Activated gamma-delta T cell treated with anti-CD3 and anti-CD28 coated beads, Interleukin-2, amount 50 U/mL, for 16 hours (primary cell): Measurements from ENCODE around the gene NCOA1.

Experiments used
- DNase-seq: peaks from one replicate; pipeline ENCODE4 v3.0.0-alpha.2; 2020; ENCODE audit warnings: low read depth

NCOA1 gene

DNA sequence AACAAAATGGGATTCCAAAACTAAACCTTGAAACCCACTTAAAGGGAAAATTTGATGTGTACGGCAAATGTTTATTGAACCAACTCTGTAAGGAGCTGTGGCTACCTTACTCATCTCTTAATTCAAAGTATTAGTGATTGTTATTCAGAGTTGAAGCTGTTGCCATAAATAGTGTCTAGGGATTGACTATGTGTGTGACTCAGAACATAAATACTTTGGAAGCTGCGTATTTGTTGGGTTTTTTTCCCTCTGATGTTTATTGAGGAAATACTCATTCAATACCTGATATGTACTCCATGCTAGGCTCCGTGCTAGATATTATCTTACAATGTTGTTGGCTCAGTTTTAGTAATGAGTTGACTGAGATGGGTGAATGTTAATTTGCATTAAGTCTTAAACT, 211.7 kb downstream of the NCOA1 start:
- DNase-seq = no peak

DNA sequence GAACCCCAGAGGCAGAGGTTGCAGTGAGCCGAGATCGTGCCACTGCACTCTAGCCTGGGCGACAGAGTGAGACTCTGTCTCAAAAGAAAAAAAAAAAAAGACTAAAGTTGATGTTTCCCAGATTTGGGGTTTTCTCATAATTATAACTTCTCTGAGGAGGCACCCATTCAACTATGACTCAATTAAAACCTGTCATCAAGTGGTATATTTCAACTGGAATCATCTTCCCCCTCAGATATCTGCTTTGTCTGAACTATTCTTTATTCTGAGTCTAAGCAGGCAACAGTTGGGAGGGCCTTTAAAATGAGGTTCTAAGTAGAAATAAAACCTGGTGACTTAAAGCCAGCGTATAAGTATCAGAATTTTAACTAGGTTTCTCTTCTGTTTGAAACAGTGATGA, 213.6 kb downstream of the NCOA1 start:
- DNase-seq = no peak

DNA sequence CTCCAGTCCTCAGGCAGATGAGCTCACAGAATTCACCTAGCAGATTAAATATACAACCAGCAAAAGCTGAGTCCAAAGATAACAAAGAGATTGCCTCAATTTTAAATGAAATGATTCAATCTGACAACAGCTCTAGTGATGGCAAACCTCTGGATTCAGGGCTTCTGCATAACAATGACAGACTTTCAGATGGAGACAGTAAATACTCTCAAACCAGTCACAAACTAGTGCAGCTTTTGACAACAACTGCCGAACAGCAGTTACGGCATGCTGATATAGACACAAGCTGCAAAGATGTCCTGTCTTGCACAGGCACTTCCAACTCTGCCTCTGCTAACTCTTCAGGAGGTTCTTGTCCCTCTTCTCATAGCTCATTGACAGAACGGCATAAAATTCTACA, 216.1 kb downstream of the NCOA1 start:
- DNase-seq = no peak

DNA sequence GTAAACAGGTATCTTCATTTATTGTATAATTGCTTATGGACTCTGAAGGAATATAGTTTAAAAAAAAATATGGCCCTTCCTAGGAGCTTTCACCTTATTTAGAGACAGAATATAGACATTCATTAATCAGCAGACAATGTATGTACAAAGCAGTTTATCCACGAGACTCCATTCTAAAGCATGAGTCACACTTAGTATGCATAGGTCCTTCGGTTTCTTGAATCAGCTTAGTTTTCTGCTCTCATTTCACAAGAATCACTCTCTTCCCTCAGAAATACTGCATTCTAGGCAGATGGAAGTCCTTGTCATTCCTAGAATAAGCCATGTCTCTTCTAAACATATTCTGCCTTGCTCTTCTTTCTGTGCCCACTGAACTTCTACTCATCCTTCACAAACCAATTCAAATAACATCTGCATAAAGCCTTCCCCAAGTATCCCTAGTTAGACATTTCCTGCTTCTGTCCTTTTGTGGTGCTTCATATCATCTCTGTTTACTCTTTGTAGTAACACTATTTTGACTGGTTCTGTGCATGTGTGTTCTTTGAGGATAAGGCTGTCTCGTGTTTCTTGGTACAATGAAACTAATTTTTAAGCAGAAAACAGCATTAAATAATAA, 217.6 kb downstream of the NCOA1 start:
- DNase-seq = no peak

DNA sequence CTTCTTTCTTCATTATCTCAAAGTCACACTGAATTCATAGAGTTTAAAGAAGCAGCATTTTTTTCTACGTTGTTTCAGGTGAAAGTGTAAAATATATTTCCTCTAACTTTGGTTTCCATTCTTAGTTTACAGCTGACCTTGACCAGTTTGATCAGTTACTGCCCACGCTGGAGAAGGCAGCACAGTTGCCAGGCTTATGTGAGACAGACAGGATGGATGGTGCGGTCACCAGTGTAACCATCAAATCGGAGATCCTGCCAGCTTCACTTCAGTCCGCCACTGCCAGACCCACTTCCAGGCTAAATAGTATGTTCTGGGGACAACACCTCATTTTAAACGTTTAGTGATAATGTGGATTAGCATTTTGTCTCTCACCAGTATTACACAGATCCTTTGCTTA, 219.8 kb downstream of the NCOA1 start:
- no peak for DNase-seq

DNA sequence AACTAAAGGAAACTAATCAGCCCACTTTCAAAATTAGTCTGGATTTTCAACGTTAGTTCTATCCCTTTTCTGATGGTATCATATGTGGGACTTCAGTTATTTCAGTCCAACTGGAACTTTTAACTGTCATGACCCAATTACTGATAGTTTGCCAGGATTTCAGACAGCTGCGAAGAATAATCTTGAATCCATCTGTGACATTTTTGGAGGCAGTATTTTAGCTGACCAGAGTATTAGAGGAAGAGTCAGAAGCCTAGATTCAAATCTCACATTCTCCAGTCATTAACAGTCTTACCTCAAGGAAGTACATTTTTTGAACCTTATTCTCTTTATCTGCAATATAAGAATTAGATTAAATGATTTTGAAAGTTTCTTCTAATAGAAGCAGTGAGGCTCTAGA, 220.8 kb downstream of the NCOA1 start:
- no peak for DNase-seq

DNA sequence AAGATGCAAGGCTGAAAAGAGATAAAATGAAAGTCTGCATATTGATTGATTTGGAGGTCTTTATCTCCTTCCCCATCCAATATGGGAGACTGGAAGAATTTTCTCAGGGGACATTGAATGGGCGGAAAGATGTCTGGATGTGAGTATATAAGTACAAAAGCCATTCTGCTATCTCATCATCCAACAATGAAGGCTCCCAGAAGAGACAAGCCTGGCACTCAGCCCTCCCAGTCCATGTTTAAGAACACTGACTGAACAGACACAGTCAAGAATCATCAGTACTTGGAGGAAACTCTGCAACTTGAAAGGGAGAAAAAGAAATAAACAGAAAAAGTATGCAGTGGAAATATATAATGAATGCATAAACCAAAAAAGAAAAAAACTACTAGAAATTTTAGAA, 221.2 kb downstream of the NCOA1 start:
- no peak for DNase-seq

DNA sequence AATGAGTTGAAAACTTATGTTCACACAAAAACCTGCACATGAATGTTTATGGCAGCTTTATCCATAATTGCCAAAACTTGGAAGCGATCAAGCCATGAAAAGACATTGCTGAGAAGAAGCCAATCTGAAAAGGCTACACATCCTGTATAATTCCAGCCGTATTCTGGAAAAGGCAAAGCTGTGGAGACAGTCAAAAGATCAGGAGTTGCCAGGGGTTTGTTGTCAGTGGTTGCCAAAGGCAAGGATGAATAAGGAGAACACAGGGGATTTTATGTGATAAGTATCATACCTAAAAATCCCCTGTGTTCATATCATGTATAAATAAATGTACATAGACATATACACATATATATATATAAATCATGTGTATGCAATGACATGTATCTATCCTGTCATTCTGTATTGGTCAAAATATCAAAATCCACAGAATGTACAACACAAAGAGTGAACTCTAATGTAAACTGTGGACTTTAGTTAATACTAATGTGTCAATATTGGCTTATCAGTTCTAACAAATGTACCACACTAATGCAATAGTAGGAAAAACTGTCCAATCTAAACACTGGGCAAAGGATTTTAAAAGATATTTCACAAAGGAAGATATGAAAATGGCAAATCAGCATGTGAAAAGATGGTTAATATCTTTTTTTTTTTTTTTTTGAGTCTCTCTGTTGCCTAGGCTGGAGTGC, 226.4 kb downstream of the NCOA1 start:
- DNase-seq = no peak

DNA sequence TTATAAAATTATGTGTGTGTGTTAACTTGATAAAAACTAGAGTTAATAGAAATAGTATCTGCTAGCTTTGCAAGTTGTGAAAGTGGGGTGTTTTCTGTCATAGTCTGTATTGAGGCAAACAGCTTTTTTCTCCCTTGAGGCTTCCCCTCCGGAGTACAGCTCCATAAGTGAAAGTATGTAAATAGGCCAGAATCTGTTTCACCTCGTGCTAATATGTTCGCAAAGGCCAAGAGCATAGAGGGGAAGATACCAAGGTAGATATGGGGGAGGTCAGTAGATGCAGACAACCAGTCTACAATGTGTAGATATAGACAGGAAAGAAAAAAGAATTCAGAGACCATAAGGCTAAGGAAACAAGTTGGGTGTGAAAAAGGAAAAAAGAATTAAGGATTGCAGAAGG, 229.3 kb downstream of the NCOA1 start:
- no peak for DNase-seq

DNA sequence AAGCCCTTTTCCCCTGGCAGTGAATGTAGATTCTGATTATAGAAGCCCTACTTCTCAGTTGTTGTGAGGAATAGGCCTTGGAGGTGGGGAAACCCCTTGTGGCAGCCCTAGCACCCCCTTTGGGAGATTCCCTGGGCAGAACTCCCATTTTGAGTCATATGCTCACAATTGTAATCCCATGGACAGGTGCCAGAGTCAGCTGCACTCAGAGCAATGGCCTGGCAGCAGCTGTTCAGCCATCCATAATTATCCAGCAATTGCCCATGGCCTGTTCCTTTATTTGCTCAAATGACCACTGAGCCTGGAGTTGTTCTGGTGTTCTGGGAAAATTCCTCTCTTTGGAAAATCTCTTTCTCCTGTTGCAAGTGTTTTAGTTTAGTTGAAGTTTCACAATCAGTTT, 230.4 kb downstream of the NCOA1 start:
- no peak for DNase-seq

DNA sequence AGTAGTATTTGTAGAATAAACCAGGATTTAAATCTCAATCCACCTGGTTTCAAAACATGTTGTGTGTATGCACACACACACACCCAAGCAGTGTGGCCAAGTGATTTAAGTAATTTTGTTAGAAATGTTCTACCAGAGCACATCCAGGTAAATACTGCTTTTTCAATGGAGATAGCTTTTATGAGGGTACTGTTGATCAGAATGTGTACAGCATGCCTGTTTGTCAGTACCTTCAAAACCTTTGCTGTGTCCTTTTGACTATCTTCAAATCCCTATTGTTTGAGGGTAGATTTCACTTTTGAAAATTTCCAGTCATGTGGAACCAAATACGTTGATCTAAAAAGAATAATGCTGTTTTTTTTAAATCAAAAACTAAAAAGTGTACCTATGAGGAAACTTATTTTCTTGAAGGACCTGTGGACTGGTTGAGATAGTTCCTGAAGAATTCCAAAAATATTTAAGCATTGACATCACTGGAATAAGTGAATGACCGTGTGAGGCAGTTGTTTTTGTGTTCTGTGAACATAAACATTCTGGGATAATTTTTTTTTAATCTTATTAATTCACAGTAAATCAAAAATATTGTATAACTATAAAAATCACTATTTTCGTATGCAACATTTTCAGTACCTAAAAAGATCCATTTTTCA, 231.2 kb downstream of the NCOA1 start:
- no peak for DNase-seq

DNA sequence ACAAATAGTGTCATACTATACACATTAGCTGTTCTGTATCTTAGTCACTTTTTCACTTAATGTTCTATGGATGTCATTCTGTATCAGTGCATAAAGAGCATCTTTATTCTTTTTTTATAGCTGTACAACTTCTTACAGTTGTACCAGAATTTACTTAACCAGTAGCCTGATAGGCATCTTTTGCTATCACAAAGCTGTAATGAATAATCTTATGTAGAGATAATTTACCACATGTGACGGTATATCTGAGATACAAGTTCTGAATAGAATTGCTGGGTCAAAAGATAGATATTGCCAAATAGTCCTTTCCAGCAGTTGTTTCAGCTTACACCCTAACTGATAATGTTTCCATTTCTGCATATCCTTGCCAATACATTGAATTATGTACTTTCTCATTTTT, 232.1 kb downstream of the NCOA1 start:
- no peak for DNase-seq

DNA sequence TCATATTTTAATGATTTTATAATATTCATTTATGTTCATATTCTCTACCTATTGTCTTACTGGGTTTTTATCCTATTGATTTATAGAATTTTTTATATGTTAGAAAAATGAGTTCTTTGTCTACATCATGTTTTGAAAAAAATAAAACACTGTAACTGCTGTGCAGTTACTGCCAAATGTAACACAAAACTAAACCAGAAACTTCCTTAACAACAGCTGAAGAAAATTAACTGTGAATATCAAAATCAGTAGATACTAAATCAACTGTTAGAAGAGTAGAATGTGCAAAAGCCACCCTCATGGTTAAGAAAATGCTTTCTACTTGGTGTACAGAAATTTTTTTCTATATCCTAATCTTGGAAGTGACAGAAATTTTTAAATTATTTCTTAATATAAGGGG, 232.6 kb downstream of the NCOA1 start:
- no peak for DNase-seq

DNA sequence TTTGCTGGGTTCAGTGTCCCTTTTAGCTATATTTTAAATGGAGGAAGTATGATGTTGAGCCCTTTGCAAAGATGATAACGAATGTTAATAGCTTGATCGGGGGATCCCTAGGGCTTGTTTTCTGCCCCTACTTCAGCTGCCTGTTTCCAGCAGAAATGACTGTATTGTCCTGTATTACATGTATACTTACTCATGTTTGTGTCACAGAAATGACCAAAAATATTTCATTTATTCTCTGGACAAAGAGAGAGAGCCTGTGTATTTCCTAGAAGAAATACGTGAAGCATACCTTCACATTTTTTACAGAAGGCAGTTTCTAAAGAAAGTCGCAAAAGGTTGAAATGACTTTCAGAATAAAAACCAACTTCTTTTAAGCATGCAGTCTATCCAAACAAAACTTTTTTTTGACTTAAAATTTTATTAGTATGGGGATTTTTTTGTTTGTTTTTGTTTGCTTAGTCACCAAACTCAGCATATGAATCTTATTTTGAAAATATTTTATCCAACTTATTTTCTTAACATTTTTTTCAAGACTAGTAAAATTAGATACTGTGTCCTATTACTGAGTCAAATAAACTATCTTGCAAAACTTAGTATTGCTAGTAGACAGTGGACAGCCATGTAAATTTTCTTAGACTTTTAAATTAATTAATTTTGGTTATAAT, 233.2 kb downstream of the NCOA1 start:
- DNase-seq = no peak

DNA sequence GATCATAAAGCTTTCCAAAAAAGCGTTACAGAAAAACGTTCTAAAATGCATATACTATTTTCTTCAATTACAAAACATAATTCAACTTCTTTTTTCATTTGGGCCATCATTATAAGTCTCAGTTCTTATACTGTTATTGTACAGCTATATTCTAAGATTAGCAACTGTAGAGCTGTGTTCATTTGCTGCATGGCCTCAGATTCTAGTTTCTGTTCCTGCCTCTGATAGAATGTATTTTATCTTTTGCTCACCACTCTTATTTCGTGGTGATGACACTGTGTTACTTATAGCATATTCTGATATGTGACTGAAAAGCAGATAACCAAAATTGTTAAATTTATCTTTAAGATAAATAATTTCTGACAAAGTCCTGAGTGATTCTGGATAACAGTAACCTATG, 234.9 kb downstream of the NCOA1 start:
- no peak for DNase-seq

DNA sequence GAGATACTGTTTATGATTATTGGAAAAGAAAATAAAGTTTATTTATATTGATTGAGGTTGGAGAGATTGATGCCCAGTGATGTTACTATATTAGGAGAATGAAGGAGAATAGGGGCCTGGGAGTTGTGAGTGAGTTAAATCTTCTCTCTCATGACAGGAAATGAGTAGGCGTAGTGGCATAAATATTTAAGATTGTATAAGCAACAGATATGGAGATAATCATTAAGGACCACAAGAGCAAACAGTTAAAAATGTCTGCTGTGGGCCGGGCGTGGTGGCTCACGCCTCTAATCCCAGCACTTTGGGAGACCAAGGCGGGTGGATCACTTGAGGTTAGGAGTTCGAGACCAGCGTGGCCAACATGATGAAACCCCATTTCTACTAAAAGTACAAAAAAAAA, 239.4 kb downstream of the NCOA1 start:
- DNase-seq = no peak

DNA sequence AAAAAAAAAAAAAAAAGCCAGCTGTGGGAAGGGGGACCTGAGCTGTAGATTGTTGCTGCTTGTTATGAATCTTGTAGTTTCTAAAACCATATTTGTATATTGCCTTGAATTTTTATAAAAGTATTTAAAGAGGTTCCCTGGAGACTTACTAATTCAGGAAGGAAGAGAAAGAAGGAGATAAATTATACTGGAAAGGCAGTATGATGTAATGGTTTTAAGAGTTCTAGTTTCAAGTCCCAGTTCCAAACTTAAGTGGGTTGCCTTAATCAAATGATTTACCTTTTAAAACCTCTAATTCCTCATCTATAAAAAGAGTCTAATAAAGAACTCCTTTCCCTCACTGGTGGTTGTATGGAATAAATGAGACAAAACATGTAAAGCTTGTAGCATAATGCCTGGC, 240.0 kb downstream of the NCOA1 start:
- no peak for DNase-seq

DNA sequence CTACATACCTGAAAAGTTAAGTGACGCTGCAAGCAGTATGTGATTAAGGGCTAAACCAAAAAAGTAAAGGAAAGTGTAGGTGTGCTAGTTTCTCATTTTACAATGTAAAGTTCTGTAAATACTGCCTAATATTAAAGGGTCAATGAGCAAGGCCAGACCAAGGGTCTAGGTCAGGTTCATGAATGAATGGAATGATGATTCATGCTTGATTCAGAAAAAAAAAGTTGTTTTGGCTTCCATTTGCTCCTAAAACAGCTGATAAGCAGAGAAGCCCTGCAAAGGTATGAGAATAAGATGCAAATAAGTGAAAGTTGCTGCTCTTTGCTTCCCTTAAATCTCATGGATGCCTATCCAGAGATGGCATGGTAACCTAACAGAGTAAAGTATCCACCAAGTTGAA, 240.9 kb downstream of the NCOA1 start:
- no peak for DNase-seq

DNA sequence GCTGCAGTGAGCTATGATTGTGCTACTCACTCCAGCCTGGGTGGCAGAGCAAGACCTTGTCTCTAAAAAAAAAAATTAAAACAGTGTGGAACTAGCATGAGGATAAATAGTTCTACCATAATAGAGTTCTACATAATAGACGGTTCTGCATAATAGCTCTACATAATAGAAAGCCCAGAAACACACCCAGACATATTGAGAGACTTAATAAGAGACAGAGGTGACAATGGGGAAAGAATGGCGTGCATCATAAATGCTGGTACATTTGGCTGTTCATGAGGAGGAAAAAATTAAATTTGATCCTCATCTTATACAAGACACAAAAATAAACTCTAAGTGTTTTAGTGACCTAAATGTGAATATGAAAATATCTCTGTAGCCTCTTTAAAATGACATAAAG, 243.7 kb downstream of the NCOA1 start:
- no peak for DNase-seq

DNA sequence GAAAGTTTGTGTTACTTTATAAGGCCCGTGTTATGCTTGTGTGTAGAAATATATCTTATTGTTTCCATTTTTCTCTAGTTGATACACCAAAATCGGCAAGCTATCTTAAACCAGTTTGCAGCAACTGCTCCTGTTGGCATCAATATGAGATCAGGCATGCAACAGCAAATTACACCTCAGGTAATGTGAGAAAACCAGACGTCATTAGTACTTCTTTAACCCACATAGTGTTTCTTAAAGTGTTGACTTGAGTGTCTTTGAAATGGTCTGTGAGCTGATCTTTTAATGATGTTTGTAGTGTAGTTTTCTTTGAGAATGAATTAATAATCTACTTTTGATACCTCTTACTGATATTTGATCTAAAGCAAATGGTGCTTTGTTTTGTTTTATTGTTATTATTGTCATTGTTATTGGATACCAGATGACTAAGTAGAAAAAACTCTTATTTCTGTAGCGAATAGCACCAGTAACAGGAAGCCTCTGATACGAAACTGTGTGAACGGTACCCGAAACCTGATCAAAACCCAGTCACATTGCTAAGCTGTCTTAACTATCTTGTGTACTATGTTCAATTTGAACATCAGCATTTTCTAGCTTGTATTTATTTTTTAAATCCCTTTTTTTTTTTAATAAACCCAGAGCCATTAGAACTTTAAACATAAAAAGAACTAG, 248.4 kb downstream of the NCOA1 start:
- DNase-seq = no peak

DNA sequence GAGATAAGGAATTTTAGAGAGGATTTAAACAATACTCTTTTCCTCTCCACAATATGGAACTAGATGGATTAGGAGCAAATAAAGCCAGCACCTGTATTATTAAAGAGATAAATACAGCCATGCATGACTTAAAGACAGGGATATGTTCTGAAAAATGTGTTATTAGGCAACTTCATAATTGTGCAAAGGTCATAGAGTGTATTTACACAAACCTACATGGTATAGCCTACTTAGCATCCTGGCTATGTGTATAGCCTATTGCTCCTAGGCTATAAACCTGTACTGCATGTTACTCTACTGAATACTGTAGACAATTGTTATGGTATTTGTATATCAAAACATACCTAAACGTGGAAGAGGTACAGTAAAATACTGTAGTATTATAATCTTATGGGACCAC, 249.1 kb downstream of the NCOA1 start:
- no peak for DNase-seq

DNA sequence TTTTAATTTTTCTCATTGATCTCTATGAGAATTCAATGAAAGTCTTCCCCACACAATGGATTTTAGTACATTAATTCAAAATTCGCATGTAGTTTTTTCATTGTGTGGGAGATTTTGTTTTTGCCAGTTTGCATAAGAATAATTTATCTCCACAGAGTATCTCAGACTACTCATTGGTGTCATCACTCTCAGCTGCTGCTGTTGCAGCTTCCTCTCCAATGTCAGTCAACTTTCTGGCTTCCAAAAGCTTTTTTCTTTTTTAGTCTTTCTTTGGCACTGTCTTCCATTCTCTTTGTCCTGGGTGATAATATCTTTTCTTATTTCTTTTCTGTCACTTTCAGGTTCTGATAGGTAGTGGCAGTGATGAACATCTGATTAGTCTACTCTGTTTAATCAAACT, 251.7 kb downstream of the NCOA1 start:
- no peak for DNase-seq

DNA sequence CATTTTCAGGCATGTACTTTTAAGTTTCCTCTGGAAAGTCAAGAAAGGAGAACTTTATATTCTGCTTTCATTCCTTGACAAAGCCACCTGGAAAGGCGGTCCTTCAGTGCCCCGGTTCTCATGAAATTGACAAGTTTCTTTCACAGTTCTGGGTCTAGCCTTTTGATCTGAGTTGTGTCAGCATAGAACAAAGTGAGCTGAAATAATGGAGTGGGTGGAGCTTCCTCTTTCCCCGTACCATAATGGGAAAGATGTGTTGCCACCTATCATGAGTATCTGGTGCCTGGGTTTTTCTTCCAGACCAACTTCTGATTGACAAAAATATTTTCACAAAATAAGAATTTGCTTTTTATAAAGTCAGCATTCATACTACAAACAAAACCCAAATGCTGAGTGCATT, 252.9 kb downstream of the NCOA1 start:
- DNase-seq = no peak
